GM19240 (cell line): ENCODE measurements around the gene SPAG7.

Experiments used
- DNase-seq: peaks from one replicate; pipeline ENCODE4 v3.0.0; 2011; ENCODE audit warnings: low spot score; ENCODE audit not compliant: insufficient read length

Gene SPAG7

GRCh38 chr17:4967539-4968485, at the start of gene SPAG7:
TSS of gene SPAG7 (minus strand) at chr17:4967817. CDS start at chr17:4967804, 13 bp downstream.
- peak; percentile 87 for DNase-seq

GRCh38 chr17:5014357-5014756, 46.7 kb upstream of the SPAG7 start:
- no peak for DNase-seq

- no peak for DNase-seq
Measured at GRCh38 chr17:5011928-5012327, 44.3 kb upstream of the SPAG7 start.

- no peak for DNase-seq
Measured at GRCh38 chr17:5003214-5003867, 35.7 kb upstream of the SPAG7 start.

- no peak for DNase-seq
Measured at GRCh38 chr17:5002121-5002788, 34.6 kb upstream of the SPAG7 start.

GRCh38 chr17:5000237-5000639, 32.6 kb upstream of the SPAG7 start:
- no peak for DNase-seq

- no peak for DNase-seq
Measured at GRCh38 chr17:4999430-5000093, 31.9 kb upstream of the SPAG7 start.

GRCh38 chr17:4998732-4999429, 31.3 kb upstream of the SPAG7 start:
- DNase-seq, result no peak

- no peak for DNase-seq
Measured at GRCh38 chr17:4998027-4998731, 30.6 kb upstream of the SPAG7 start.

- DNase-seq, result peak; percentile 87
Measured at GRCh38 chr17:4997302-4998026, 29.8 kb upstream of the SPAG7 start, which contains the start of the genes INCA1 and KIF1C. TSS of gene INCA1 (minus strand) at chr17:4997522. CDS start at chr17:4994437, 3,085 bp downstream. TSS of gene KIF1C (plus strand) at chr17:4997950. CDS start at chr17:5000247, 2,297 bp downstream.

- DNase-seq, result no peak
Measured at GRCh38 chr17:4994081-4994595, 26.5 kb upstream of the SPAG7 start.

GRCh38 chr17:4987767-4988567, 20.4 kb upstream of the SPAG7 start:
- DNase-seq, result no peak

- DNase-seq, result peak; percentile 63
Measured at GRCh38 chr17:4986951-4987766, 19.5 kb upstream of the SPAG7 start, which contains the start of gene CAMTA2. TSS of gene CAMTA2 (minus strand) at chr17:4987675. CDS start at chr17:4986222, 1,453 bp downstream.

- DNase-seq, result no peak
Measured at GRCh38 chr17:4986403-4986802, 18.8 kb upstream of the SPAG7 start.

GRCh38 chr17:4982305-4982704, 14.7 kb upstream of the SPAG7 start:
- no peak for DNase-seq

GRCh38 chr17:4980644-4981216, 13.1 kb upstream of the SPAG7 start:
- DNase-seq, result no peak

- no peak for DNase-seq
Measured at GRCh38 chr17:4978726-4979125, 11.1 kb upstream of the SPAG7 start.
